Stimulated activated CD4-positive, alpha-beta T cell treated with anti-CD3 and anti-CD28 coated beads, Interleukin-12 subunit alpha, Interleukin-12 subunit beta, amount 100 ng/mL, for 24 hours (primary cell): ENCODE measurements around the gene CALCOCO2.
"Not testable (repeated sequence)": the region's sequence is repeated elsewhere in the genome, so short reads cannot be mapped to it uniquely, and the experiment has no call there.

Experiments
- DNase-seq, 2 experiments: peaks; one replicate each; pipeline ENCODE4 v3.0.0-alpha.2; 2020; ENCODE audit warnings: low read depth in 2 of 2

CALCOCO2 gene

DNA sequence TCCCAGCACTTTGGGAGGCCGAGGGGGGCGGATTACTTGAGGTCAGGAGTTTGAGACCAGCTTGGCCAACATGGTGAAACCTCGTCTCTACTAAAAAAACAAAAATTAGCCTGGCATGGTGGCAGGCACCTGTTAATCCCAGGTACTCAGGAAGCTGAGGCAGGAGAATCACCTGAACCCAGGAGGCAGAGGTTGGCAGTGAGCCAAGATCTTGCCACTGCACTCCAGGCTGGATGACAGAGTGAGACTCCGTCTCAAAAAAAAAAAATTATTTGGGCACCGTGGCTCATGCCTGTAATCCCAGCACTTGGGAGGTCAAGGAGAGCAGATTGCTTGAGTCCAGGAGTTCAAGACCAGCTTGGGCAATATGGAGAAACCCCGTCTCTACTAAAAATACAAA, 9.9 kb upstream of the CALCOCO2 start:
- not testable (repeated sequence) for DNase-seq

GRCh38 chr17:48825446-48826381, 5.1 kb upstream of the CALCOCO2 start:
- DNase-seq: no peak

DNA sequence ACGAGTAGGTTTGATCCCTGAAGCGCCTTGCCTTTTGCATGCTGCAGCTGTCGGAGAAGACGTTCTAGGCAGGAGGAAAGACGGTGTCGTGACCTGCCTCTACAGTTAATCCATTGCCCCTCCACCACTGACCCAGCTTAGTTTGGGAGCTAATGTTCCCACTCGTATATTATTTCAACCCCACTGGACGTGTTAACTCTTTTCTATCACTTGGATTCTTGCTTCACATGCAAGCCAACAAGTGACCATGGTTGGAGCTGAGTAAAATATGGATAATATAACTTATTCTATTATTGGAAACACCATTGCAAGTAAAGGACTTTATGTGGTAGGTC, 681 bp downstream of the CALCOCO2 start:
- DNase-seq: no peak

DNA sequence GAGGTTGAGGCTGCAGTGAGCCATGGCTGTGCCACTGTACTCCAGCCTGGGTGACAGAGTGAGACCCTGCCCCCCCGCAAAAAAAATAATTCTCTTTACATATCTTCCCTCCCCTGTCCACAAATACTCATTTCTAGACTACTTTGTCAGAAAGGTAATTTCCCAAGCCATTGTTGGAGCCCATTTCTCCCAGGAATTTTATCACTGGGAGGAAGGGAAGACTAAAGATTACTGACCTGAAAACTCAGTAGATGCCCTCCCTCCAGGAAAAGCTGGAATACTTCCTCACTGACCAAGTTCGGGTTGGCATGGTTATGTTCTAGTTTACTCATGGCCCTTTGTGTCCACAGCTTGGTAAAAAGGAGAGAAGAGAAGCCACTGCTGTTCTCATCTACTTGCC, 4.1 kb downstream of the CALCOCO2 start:
- DNase-seq: no peak

GRCh38 chr17:48835971-48836370, 5.1 kb downstream of the CALCOCO2 start:
- no peak for DNase-seq

- not testable (repeated sequence) for DNase-seq
Measured at GRCh38 chr17:48837458-48837857, 6.6 kb downstream of the CALCOCO2 start.

DNA sequence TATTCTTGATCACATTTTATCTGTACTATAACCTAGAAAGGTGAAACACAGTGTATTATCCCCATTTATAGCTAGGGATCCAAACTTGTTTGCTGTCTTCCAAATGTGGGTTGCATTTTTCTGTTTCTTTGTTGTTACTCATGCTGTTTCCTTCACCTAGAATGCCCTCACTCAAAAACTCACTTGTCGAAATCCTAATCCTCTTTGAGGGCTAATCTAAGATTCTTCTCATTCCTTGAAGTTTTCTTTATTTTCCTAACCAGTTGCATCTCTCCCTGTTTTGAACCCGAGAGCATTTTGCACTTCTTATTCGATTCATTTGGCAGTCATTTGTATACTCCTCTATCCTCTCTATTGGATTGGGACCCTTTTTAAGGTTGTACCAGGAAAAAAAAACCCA, 9.6 kb downstream of the CALCOCO2 start:
- no peak for DNase-seq

GRCh38 chr17:48841395-48841831, 10.6 kb downstream of the CALCOCO2 start:
- no peak for DNase-seq

DNA sequence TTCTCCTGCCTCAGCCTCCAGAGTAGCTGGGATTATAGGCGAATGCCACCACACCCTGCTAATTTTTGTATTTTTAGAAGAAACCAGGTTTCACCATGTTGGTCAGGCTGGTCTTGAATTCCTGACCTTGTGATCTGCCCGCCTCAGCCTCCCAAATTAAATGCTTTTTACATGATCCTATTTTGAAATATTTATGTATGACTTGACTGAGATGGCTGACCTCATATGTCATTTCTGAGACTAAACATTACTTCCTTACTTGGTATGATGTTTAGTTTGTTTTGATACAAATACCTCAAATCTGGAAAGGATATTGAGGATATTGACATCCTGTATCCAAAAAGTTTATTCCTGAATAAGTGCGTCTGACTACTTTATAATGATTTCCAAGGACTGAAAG, 11.9 kb downstream of the CALCOCO2 start:
- no peak for DNase-seq

DNA sequence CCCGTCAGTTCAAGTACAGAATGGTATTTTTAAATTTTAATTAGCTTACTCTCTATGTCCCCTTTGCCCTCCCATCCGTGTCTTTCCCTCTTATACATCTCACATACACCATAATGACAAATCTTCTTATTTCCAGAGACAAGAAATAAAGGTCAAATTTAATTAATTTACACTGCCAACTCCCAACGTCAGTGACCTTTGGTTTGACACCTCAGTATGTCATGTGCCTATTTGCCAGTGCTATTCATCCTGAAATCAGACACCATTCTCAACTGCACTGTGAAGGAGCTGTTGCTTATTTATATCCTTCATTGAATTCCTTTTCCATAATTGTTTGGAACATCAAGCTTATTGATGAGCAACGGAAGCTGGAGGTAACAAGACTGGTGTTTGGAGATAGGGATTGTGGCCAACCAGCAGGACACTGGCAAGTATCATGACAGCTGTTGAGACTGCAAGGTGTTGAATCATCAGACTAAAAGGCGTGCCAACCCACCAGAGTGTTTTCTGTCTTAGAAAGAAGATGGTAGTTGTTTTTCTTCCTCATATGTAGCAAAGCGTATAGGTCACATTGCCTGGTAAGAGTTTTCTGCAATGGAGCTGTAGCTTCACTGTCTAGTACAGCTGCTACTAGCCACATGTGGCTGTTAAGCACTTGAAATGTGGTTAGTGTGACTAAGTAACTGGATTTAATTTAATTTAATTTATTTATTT, 12.5 kb downstream of the CALCOCO2 start:
- no peak for DNase-seq

DNA sequence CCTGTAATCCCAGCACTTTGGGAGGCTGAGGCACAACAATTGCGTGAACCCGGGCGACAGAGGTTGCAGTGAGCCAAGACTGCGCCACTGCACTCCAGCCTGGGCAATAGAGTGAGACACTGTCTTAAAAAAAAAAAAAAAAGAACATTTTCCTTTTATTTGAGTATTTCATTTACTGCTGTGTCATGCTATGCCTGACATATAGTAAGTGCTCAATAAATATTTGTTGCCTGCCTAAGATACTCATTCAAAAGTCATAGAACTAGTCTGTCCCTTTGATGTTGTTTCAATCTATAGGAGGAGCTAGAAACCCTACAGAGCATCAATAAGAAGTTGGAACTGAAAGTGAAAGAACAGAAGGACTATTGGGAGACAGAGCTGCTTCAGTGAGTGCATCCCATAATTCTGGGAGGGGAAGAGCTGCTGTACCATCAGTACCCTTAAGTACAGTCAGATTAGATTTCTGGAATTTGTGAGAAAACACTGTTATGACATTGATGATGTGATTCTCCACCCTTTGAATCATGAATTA, 20.0 kb downstream of the CALCOCO2 start:
- no peak for DNase-seq

DNA sequence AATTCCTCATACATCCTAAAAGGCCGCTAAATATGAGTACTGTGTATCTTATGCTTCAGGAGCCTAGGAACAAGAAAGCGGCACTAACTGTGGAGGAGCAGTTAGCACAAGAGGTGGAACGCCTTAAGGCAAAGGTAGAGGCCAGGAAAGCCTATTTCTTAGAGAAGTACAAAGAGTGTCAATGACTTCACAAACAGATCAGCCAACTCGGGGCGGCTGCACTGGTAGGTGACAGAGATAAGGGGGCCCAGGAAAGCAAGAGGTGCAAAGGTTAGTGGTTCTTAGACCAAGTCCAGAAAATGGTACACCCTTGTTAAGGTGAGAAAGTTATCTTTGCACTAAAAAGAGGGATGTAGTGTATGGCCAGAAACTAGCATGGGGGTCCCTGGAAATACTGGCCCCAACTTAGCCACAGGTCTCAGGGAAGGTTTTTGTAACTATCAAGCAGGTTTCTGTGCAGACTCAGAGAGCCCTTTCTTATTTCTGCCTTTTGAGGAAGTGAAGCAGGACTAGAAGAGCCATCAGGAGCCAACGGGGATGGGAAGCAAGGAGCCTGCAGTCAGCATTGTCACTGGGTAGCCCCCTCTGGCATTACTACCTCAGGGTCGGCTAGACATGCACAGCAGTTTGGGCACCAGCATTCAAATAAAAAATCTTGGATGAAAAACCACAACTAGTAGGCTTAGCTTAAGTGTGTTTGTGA, 24.1 kb downstream of the CALCOCO2 start:
- no peak for DNase-seq

DNA sequence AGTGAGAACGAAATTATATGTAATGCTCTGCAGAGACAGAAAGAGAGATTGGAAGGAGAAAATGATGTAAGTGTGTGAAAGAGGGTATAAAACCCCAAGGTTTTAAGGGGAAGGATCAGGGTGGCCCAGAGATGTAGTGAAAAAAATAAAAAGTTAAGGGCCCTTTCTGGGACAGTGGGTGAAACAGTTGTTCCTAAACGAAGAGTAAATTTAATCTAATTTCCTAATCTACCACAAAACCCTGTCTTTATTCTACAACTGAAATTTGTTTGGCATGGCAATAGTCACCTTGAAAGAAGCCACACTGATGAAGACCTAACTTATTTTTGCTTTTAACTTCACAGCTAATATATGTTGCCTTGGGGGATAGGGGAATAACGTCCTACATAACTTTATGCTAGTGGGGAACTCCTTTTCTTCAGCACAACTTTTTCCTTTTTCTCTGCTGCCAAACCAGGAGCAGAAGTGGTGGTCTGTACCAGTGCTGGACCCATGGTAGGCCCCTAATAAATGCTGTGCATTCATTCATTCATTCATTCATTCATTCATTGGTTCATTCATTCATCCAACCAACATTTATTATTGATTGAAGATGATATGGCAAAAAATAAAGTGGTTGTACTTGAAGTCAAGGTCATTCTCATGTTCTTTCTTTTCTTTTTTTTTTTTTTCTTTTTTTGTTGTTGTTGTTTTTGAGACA, 25.4 kb downstream of the CALCOCO2 start:
- DNase-seq: no peak

DNA sequence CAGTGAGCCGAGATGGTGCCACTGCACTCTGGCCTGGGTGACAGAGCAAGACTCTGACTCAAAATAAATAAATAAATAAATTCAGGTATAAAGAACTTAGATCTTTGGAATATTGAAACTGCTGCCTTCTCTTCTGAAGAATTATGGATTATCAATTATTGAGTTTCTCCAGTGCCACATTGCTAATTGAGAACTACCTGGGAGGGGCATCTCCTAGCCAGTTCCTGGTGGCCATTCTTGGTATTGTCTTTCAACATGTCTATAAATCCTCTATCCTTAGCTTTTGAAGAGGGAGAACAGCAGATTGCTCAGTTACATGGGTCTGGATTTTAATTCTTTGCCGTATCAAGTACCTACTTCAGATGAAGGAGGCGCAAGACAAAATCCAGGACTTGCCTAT, 29.2 kb downstream of the CALCOCO2 start:
- DNase-seq: no peak

- no peak for DNase-seq
Measured at GRCh38 chr17:48860456-48860855, 29.6 kb downstream of the CALCOCO2 start.

- no peak for DNase-seq
Measured at GRCh38 chr17:48868916-48869500, 38.2 kb downstream of the CALCOCO2 start.

GRCh38 chr17:48869821-48870318, 39.0 kb downstream of the CALCOCO2 start:
- no peak for DNase-seq

DNA sequence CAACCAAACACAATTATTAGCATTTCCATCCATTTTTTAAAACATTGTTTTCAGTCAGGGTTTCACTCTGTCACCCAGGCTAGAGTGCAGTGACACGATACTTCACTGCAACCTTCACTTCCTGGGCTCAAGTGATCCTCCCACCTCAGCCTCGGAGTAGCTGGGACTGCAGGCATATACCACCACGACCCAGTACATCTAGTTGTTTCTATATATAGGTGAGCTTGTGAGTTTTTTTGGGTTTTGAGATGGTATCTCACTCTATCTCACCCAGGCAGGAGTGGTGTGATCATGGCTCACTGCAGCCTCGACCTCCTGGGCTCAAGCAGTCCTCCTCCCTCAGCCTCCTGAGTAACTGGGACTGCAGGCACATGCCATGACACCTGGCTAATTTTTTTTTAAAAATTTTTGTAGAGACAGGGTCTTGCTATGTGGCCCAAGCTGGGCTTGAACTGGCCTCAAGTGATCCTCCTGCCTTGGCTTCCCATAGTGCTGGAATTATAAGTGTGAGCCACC, 40.3 kb downstream of the CALCOCO2 start:
- DNase-seq: no peak

GRCh38 chr17:48871551-48872351, 40.9 kb downstream of the CALCOCO2 start:
- DNase-seq: no peak

DNA sequence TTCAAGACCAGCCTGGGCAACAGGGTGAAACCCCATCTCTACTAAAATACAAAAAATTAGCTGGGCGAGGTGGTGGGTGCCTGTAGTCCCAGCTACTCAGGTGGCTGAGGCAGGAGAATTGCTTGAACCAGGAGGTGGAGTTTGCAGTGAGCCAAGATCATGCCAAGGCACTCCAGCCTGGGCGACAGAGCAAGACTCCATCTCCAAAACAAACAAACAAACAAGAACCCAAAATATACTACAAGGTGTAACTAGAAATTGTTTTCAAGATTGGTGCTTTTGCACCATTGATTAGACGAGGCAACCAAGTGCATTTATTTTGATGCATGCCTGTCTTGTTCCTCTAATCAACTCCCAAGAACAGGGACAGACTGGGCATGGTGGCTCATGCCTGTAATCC, 41.6 kb downstream of the CALCOCO2 start:
- DNase-seq: not testable (repeated sequence)
